Choroid plexus epithelial cell (primary cell): ENCODE results near the gene HMGCLL1.

ENCODE experiments used
- DNase-seq: peaks from one replicate; pipeline ENCODE4 v3.0.0-alpha.2; 2010; ENCODE audit warnings: low read depth
- H3K4me3 ChIP-seq: 2 replicates; pipeline ENCODE4 v1.5.1; 2011; ENCODE audit warnings: low read depth, mild to moderate bottlenecking, control low read depth, low read length, moderate library complexity
- TF ChIP-seq, protein P1 (sequence below): conservative IDR thresholded peaks from 2 replicates; pipeline ENCODE4 v1.5.1; 2011; ENCODE audit warnings: low read depth, mild to moderate bottlenecking, control low read depth, inconsistent platforms, low read length, moderate library complexity

Gene HMGCLL1

GRCh38 chr6:55584654-55585354, 5.8 kb upstream of the HMGCLL1 start:
- no peak overlapping the region for H3K4me3 ChIP-seq

GRCh38 chr6:55576811-55577210, 2.2 kb downstream of the HMGCLL1 start:
- TF ChIP-seq, protein P1, sequence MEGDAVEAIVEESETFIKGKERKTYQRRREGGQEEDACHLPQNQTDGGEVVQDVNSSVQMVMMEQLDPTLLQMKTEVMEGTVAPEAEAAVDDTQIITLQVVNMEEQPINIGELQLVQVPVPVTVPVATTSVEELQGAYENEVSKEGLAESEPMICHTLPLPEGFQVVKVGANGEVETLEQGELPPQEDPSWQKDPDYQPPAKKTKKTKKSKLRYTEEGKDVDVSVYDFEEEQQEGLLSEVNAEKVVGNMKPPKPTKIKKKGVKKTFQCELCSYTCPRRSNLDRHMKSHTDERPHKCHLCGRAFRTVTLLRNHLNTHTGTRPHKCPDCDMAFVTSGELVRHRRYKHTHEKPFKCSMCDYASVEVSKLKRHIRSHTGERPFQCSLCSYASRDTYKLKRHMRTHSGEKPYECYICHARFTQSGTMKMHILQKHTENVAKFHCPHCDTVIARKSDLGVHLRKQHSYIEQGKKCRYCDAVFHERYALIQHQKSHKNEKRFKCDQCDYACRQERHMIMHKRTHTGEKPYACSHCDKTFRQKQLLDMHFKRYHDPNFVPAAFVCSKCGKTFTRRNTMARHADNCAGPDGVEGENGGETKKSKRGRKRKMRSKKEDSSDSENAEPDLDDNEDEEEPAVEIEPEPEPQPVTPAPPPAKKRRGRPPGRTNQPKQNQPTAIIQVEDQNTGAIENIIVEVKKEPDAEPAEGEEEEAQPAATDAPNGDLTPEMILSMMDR, result no peak
- H3K4me3 ChIP-seq, result no peak overlapping the region
- DNase-seq, result no peak

More at GRCh38 chr6:55584654-55585354, 5.8 kb upstream of the HMGCLL1 start:
- no peak for DNase-seq
- TF ChIP-seq, protein P1, result no peak

DNA sequence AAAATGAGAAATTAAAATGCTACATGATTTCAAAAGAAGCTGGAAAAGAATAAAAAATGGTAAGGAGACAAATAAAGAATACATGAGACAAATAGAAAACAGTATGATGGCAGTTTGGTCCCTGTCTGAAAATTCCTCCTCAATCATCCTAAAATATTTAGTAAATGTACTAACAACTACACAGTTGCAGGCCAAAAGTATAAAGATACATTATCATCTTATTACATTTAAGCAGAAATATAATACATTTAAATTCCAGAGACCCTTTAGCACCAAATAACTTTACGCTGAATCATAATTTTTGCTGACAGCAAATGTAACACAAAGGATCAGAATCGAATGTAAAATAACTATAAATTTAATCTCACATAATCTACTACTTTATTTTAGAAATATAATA, 4.4 kb downstream of the HMGCLL1 start:
- no peak overlapping the region for H3K4me3 ChIP-seq
- TF ChIP-seq, protein P1, result no peak
- DNase-seq, result no peak

DNA sequence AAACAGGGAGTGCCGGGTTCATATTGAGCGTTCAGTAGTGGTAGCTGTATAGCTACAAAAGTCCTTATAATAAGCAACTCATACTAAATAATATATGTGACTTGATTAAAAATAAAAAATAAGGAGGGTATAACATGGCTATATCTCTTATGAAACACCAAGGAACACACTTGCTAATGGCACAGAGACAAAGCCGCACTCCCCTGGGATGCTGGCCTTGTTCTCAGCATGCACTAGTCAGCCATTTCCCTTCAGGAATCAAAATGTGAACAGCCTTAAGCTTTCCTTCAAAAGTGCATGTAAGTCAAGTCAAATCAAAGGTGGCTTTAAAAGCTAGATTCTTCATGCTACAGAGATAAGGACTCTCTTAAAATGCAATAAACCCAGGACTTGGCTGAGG, 9.4 kb downstream of the HMGCLL1 start:
- H3K4me3 ChIP-seq, result no peak overlapping the region
- TF ChIP-seq, protein P1, result no peak
- DNase-seq, result no peak

- peak; percentile 48 for DNase-seq
- H3K4me3 ChIP-seq, result no peak overlapping the region
- TF ChIP-seq, protein P1, result no peak
These were observed 10.1 kb downstream of the HMGCLL1 start for GRCh38 chr6:55568808-55569439.

GRCh38 chr6:55567558-55567957, 11.4 kb downstream of the HMGCLL1 start:
- peak; percentile 31 for DNase-seq
- TF ChIP-seq, protein P1, result no peak
- H3K4me3 ChIP-seq, result no peak overlapping the region
